GM15510 (cell line): ENCODE results near the gene STK32A.

Experiments
- POLR2A ChIP-seq: IDR thresholded peaks from 3 replicates; pipeline ENCODE4 v1.6.1; 2011; ENCODE audit warnings: borderline replicate concordance; ENCODE audit not compliant: insufficient read length; ENCODE audit errors: extremely low read depth

The STK32A gene

DNA sequence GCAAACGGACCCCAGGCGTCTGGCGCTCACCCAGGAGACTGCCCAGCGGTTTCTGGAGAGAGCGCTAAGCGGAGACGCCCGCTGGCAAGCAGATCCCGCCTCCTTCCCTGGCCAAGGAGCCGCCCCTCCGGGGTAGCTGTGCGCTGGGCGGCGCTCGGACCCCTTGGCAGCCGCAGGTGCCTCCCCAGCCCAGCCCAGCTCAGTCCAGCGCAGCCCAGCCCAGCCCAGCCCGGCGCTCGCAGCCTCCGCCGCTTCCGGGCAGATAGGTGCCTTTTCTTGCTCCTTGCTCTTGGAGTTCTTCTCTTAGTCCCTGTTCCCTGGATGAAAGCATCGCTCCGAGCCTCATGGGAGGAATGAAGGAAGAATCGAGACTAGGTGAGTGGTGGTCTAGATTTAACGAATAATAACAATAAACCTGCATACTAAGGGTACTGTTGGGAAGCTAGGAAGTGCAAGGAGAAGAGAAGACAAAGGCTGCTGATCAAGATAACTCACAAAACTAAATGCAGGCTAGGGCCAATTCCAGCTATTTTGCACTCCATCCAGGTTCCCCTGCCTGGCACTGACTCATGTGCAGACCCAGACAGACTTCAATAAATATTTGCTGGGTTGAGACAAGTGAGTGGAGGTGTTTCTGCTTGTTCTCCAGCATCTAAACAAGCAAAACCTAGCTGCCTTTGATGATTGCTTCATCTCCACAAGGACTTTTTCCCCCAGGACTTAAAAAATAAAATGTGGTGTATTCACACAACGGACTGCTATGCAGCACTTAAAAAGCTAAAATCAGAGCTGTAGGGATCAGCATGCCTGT lies at the start of gene STK32A:
Gene STK32A (plus strand): TSS at position 202 of the 811 bp plus-strand sequence. CDS start 4,609 bp downstream, outside the sequence.
- TF ChIP-seq POLR2A, result no peak

DNA sequence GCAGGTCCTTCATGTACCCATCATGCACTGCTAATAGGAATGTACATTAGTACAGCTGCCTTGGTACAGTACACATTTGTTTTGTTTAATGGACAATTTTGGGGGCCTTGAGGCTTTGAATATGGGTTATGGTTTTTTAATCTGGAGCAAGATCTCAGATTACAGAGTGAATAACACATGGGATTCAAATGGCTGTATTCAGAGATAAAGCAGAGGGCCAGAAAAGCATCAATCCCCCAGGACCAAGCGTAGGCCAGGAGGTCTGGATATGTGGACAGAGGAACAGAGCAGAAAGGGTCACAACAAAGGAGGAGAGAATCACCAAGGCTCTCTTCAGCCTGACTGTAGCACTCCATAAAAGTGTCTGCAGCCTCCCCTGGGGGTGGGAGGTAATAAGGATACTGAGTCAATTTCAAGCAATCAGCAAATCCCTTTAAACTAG lies 47.7 kb upstream of the STK32A start:
- TF ChIP-seq POLR2A, result no peak

DNA sequence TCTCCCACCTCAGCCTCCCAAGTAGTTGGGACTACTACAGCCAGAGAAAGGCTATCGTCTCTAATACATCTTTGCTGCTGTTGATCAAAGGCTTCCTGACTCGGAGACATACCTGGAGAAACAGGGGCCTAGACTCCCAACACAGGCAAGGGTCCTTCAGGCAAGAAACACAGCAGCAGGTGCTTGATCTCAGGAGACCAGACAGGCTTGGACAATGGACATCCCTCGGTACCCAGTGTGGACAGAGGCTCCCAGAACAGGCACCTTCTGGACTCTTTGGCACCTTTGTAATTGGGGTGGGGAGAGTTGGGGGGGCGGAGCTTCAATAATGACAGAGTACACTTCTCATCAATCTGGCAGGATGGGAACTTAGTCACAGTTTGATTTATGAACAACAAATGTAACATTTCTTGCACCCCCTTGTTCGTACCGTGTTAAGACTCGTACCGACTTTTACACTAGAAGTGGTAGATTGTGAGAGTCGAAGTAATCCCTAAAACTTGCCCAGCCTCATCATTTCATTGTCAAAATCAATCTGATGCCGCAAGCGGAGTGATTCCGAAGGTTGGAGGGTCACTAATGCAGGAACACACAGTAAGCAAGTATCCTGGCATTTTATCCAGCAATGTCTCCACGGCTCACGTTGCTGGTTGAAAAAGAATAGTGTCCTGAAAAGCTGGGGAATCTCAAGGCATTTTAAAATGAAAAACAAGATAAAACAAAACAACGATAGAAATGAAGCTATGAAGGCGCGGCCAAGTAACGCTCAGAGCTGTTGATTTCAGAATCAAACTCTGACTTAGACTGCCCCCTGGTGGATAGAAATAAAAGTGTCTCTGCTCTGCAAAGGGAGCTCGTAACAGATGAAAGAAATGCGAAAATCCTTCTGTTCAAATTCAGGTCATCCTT lies 46.4 kb upstream of the STK32A start:
- TF ChIP-seq POLR2A, result no peak

DNA sequence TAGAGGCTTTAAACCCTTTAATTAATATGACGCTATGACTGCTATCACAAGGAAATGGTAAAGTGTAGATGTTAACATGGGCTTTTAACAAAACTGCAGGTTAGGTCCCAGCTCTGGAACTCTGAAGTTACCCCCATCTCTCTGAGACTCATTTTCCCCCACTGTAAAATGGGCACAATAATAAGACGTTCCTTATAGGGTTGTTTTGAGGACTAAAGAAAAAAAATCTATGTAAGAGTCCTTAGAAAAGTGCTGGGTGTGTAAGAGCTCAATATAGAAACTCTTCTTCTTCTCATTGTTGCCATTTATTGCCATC lies 45.8 kb upstream of the STK32A start:
- no peak for TF ChIP-seq POLR2A

DNA sequence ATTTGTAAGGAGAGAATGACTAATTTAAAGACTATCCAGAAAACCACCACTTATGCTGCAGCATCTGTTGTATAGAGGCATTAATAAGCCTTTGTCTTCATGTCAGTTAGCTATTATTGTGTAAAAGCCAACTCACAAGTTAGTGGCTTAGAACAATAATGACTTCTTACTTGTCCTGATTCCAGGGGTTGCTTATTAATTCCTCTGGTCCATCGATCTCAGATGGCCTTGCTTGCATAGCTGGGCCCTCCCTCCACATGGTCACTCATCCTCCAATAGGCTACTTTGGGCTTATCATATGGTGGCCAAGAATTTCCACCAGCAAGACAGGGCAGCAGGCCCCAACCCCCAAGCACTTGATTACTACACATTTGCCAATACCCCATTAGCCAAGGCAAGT lies 44.5 kb upstream of the STK32A start:
- no peak for TF ChIP-seq POLR2A

DNA sequence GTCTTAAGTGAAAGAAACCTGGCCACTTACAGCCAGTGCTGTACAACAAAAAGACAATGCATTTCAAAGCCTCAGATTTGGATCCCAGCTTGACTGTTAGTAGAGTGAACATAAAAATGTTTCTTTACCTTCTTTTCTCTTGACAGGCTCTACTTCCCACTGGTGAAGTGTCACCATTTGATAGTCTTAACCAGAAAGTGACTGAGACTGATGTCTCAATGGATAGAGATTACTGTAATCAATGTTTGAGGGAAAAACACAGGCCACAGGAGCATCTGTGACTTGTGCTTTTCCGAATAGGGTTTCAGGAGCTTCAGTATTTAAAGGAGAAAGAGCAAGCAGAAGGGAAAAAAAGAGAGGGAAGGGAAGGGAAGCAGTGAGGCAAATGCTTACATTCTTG lies 41.7 kb upstream of the STK32A start:
- no peak for TF ChIP-seq POLR2A

DNA sequence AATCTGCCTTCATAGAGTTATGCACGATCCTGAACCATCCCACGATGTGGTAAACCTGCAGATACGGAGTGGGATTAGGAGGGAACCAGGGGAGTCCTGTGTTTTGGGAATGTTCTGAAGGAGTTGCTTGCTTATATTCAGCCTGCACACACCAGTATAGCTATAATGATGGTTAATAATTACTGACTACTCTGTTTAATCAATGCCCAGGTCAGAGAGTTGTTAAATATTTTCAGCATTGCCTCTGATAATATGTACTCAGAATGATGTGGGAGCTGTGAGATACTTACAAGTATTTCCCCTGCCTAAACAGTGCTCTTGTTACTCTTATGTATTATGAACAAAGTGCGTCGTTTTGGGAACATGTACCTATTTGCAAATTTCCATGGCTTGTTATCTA lies 34.8 kb upstream of the STK32A start:
- TF ChIP-seq POLR2A, result no peak

DNA sequence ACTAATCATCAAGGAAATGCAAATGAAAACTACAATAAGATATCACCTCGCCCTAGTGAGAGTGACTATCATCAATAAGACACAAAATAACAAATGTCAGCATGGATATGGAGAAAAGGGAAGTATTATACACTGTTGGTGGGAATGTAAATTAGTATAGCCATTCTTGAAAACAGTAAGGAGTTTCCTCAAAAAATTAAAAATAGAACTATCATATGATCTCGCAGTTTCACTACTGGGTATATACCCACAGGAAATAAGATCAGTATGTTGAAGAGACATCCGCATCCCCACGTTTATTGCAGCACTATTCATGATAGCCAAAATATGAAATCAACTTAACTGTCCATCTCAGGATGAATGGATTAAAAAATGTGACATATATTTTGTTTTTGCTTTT lies 31.6 kb upstream of the STK32A start:
- TF ChIP-seq POLR2A, result no peak

DNA sequence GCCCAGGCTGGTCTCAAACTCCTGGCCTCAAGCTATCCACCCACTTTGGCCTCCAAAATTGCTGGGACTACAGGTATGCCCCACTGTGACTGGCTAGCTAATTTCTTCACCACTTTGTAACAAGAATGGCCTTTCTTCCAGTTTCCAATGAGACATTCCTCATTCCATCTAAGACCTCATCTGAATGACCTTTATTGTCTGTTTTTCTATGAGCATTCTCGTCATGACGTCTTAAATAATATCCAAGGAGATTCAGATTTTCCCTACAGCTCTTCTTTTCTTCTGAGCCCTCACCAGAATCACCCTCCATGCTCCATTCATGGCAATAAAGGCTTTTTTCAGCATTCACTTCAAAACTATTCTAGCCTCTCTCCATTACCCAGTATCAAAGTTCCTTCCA lies 30.2 kb upstream of the STK32A start:
- no peak for TF ChIP-seq POLR2A

DNA sequence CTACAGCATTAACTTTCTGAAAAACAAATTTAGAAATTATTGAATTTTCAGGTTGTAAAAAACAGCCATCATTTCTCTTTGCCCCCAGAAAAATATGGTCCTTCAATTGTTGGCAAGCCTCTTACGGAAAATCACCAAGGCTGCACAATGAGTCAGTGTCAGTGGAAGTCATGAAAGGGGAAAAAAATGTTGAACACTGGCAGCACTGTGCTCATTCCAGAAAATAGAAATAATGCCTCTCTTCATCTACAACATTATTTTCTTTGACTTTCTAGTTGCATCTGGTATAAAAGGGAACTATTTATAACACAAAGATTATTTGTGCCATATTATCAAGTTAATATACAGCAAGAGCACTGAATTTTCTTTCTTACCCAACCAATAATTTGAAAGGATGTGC lies 26.7 kb upstream of the STK32A start:
- TF ChIP-seq POLR2A, result no peak

DNA sequence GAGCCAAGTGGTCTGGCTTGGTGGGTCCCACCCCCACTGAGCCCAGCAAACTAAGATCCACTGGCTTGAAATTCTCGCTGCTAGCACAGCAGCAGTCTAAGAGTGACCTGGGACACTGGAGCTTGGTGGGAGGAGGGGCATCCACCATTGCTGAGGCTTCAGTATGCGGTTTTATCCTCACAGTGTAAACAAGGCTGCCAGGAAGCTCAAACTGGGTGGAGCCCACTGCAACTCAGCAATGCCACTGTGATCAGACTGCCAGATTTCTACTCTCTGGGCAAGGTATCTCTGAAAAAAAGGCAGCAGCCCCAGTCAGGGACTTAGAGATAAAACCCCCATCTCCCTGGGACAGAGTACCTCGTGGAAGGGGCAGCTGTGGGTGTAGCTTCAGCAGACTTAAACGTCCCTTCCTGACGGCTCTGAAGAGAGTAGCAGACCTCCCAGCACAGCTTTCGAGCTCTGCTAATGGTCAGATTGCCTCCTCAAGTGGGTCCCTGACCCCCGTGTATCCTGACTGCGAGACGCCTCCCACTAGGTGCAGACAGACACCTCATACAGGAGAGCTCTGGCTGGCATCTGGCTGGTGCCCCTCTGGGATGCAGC lies 18.2 kb upstream of the STK32A start:
- no peak for TF ChIP-seq POLR2A

DNA sequence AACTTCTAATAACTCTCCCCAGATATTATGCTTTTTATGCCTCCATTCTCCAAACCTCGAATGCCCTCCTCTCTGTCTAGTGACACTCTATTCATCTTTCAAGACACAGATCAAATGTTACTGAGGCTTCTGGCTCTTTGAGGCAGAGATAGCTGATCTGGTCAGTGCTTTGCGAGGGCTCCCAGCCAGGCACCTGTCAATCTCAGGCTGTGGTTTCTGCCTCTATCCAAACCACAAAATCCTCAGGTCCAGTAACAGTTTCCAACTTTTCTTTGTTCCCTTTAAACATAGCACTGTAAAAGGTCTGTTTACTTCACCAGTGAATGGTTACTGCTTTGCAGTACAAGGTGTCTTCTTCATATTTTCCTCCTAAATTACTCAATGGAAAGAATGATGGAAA lies 11.5 kb upstream of the STK32A start:
- no peak for TF ChIP-seq POLR2A

DNA sequence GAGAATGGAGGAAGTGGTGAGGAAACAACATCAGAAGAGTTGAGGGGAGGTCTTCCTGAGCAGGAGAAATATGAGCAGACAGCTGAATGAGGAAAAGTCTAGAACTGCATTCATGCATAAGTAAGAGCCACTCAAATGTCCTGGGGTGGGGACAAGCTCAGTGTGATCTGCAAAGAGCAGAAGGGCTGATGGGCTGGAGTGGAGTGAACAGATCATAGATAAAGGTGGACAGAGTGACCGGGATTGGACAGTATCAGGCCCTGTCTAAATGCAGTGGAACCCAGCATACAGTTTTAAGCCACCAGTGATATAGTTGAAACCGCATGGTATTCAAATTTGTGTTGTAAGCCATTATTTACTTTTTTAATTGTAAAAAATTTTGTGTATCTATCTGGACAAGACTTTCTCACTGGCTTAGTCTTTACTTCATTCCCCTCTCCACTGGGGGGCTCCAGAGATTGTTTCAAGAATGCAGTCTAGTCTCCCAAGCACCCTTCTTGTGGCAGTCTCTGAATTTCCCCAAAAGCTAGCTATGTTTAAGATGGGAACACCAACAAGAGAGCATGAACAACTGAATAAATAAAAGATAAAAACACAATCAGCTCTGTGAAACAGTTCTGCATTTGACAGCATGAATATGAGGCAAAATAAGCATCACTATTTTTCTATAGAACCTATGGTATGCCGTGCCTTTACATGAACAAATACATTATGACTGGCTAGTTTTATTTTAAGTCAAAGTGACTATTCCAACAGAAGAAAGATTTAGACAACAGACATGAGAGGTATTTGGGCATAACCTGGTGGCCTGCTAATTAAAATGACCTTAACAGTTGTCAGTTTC lies 10.7 kb upstream of the STK32A start:
- TF ChIP-seq POLR2A, result no peak

DNA sequence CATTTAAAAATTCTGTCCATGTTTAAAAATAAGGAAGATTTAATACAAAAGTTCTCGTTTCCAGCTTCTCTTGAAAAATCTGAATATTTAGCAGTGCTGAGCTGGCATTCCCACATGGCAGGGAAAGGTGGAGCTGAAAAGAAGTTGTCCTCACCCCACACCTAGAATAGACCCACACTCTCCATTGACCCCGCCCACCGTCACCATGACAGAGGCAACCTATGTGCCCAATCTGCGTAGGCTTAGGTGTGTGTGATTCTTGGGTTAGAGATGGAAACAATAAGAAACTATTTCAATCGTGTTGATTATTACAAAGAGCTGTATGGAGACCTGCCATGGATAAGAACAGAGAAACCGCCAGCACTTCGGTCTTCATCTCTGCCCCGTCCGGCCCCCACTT lies 8.9 kb upstream of the STK32A start:
- no peak for TF ChIP-seq POLR2A
